GM21447 (cell line): ENCODE measurements around the gene PTTG1IP.

ENCODE experiments used
- ATAC-seq: cut with Tn5 transposase; IDR thresholded peaks from one replicate; pipeline ENCODE4 v1.9.1; 2021; ENCODE audit not compliant: unreplicated experiment

PTTG1IP gene

GRCh38 chr21:44805859-44806258, 67.6 kb downstream of the PTTG1IP start:
- no peak for ATAC-seq

- ATAC-seq: no peak
Measured at GRCh38 chr21:44805226-44805625, 68.3 kb downstream of the PTTG1IP start.

GRCh38 chr21:44804762-44805161, 68.7 kb downstream of the PTTG1IP start:
- ATAC-seq: no peak

GRCh38 chr21:44803651-44804050, 69.8 kb downstream of the PTTG1IP start:
- no peak for ATAC-seq

GRCh38 chr21:44802396-44803153, 70.9 kb downstream of the PTTG1IP start:
- no peak for ATAC-seq

- peak; percentile 79 for ATAC-seq
Measured at GRCh38 chr21:44801468-44802395, 71.8 kb downstream of the PTTG1IP start, which contains the start of gene UBE2G2. Gene UBE2G2 (minus strand): TSS chr21:44801820. CDS start chr21:44801748, 72 bp downstream.

- no peak for ATAC-seq
Measured at GRCh38 chr21:44800971-44801467, 72.5 kb downstream of the PTTG1IP start.

- no peak for ATAC-seq
Measured at GRCh38 chr21:44800103-44800502, 73.4 kb downstream of the PTTG1IP start.

GRCh38 chr21:44799646-44800045, 73.8 kb downstream of the PTTG1IP start:
- ATAC-seq: no peak
